ENCODE measurements around the gene CH25H. TPM values are rescaled to one million over a fixed set of nuclear protein-coding genes. Genes with fewer than 3 reads are reported as not detected.

CH25H gene
- total and polyA plus RNA-seq, 10 of the 15 experiments (the other 5 are each of a cell fraction or from before 2014, with no cell fraction given): not detected

GRCh38 chr10:89163265-89163995 is 43.7 kb downstream of the CH25H start (continued):
- TF ChIP-seq USF2 (IDR thresholded peaks at IDR 0.05; ENCODE audit: borderline replicate concordance, low read depth, low read length): no peak
- TF ChIP-seq CBFB (IDR thresholded peaks at IDR 0.05; ENCODE audit: low read depth): no peak
- TF ChIP-seq IKZF1 (conservative IDR thresholded peaks at IDR 0.05): peak; percentile 46; the same call in 1 of the 2 replicates
- peak in 1 of 2 experiments; percentile 100; a peak in 2 of 4 replicates for TF ChIP-seq ETV6 (conservative IDR thresholded peaks at IDR 0.05 in 1 of 2, IDR thresholded peaks at IDR 0.05 in 1 of 2; ENCODE audit: borderline replicate concordance in 1 of 2, low read depth in 1 of 2)
- no peak for TF ChIP-seq POLR2A (IDR thresholded peaks at IDR 0.05; ENCODE audit: low read depth, low read length)
- TF ChIP-seq PKNOX1 (IDR thresholded peaks at IDR 0.05): 0 out of 2 replicates have a peak, but pooled peaks have one; percentile 23
- TF ChIP-seq FOXK2 (IDR thresholded peaks at IDR 0.05): no peak
- TF ChIP-seq SKIL (IDR thresholded peaks at IDR 0.05; ENCODE audit: low read depth, poor library complexity, severe bottlenecking): peak; percentile 58
- peak; percentile 34 to 44; a peak in 3 of 4 replicates for TF ChIP-seq IKZF2 (IDR thresholded peaks at IDR 0.05)
- TF ChIP-seq POLR2AphosphoS2 (IDR thresholded peaks at IDR 0.05; ENCODE audit: low read depth, low read length): no peak
- TF ChIP-seq ZNF207 (IDR thresholded peaks at IDR 0.05; ENCODE audit: borderline replicate concordance): no peak
- TF ChIP-seq ZZZ3 (IDR thresholded peaks at IDR 0.05; ENCODE audit: control insufficient read depth, insufficient read length, low read depth): no peak
- no peak for TF ChIP-seq MLLT1 (IDR thresholded peaks at IDR 0.05)
- peak; percentile 51; the same call in 1 of the 2 replicates for TF ChIP-seq NFIC (IDR thresholded peaks at IDR 0.05; ENCODE audit: low read depth, low read length)
- no peak for TF ChIP-seq BRCA1 (IDR thresholded peaks at IDR 0.05; ENCODE audit: low read depth, low read length)
